Measurements from ENCODE around the gene PKP3. TPM values are rescaled to one million over a fixed set of nuclear protein-coding genes. Genes with fewer than 3 reads are reported as not detected.

The PKP3 gene
- polyA plus RNA-seq, 1 of the 3 experiments (the other 2 are of a cell fraction): 1.4 TPM

GRCh38 chr11:404551-405264 lies 10.7 kb downstream of the PKP3 start:
- peaks cover 7% of the 10 kb centered on the region; the same call in 1 of the 2 replicates for H3K27me3 ChIP-seq (ENCODE audit: insufficient read depth)
- no peak for DNase-seq
- no peak overlapping the region for H3K4me3 ChIP-seq (ENCODE audit: low read depth in 2 of 2, low read length in 1 of 2)
- H3K4me1 ChIP-seq (ENCODE audit: control insufficient read depth in 1 of 2, insufficient read depth in 2 of 2, low read depth in 1 of 2, low read length in 1 of 2): peaks cover 0 to 12% of the 10 kb centered on the region in 2 experiments; a peak in 1 of 4 replicates
- H3K27ac ChIP-seq (ENCODE audit: low read depth in 2 of 2, low read length in 1 of 2): no peak overlapping the region
- no peaks in the 10 kb centered on the region for H3K36me3 ChIP-seq (replicated peaks in 1 of 2; ENCODE audit: control insufficient read depth in 1 of 2, insufficient read depth in 2 of 2, low read length in 1 of 2)
- no peak overlapping the region for H3K9ac ChIP-seq
- no peak for TF ChIP-seq CTCF (IDR thresholded peaks at IDR 0.05)
- no peak overlapping the region for H3K4me2 ChIP-seq
- no peaks in the 10 kb centered on the region for H3K9me3 ChIP-seq
- H3F3A ChIP-seq (replicated peaks; ENCODE audit: insufficient read depth): no peaks in the 10 kb centered on the region
- POLR2A ChIA-PET: no interaction called here
- no peaks in the 10 kb centered on the region for H4K20me1 ChIP-seq (ENCODE audit: insufficient read depth)
- H3K79me2 ChIP-seq (ENCODE audit: insufficient read depth): no peaks in the 10 kb centered on the region
- WGBS (ENCODE audit: low lambda C conversion rate): 95% methylated on average over 13 of the region's 14 CpGs
- H3K9me2 ChIP-seq: no peaks in the 10 kb centered on the region
- CTCF ChIA-PET: interaction anchor here (5.9 to 6.6 kb wide), 2 partner anchors 8 to 45 kb away, joined by 31 to 77 read pairs; partner anchors contain the start of gene PTDSS2
- H2AFZ ChIP-seq (ENCODE audit: low read depth): no peak overlapping the region

GRCh38 chr11:405323-405953 lies 11.4 kb downstream of the PKP3 start:
- CTCF ChIA-PET: interaction anchor here (1.1 to 6.6 kb wide), 3 partner anchors 9 to 44 kb away, joined by 3 to 77 read pairs (median 31); partner anchors contain the start of gene PTDSS2
- 87% methylated on average over 12 of the region's 17 CpGs for WGBS (ENCODE audit: low lambda C conversion rate)
- peaks cover 0 to 19% of the 10 kb centered on the region in 2 experiments; a peak in 1 of 4 replicates for H3K4me1 ChIP-seq (ENCODE audit: control insufficient read depth in 1 of 2, insufficient read depth in 2 of 2, low read depth in 1 of 2, low read length in 1 of 2)
- POLR2A ChIA-PET: no interaction called here
- DNase-seq: no peak
- H3K27me3 ChIP-seq (ENCODE audit: insufficient read depth): no peaks in the 10 kb centered on the region
- TF ChIP-seq TCF12 (IDR thresholded peaks at IDR 0.05) (no peak), PBX3 (IDR thresholded peaks at IDR 0.05) (no peak), JUND (IDR thresholded peaks at IDR 0.05) (no peak), CHD2 (IDR thresholded peaks at IDR 0.05; ENCODE audit: low read length, partially characterized antibody) (no peak), CTCF (IDR thresholded peaks at IDR 0.05) (no peak), EP300 (IDR thresholded peaks at IDR 0.05; ENCODE audit: borderline replicate concordance in 1 of 2, low read depth in 1 of 2, low read length in 1 of 2) (no peak), MEF2A (IDR thresholded peaks at IDR 0.05; ENCODE audit: borderline replicate concordance, low read depth) (no peak), FOXM1 (IDR thresholded peaks at IDR 0.05; ENCODE audit: low read depth) (no peak)
- TF ChIP-seq, protein P1, sequence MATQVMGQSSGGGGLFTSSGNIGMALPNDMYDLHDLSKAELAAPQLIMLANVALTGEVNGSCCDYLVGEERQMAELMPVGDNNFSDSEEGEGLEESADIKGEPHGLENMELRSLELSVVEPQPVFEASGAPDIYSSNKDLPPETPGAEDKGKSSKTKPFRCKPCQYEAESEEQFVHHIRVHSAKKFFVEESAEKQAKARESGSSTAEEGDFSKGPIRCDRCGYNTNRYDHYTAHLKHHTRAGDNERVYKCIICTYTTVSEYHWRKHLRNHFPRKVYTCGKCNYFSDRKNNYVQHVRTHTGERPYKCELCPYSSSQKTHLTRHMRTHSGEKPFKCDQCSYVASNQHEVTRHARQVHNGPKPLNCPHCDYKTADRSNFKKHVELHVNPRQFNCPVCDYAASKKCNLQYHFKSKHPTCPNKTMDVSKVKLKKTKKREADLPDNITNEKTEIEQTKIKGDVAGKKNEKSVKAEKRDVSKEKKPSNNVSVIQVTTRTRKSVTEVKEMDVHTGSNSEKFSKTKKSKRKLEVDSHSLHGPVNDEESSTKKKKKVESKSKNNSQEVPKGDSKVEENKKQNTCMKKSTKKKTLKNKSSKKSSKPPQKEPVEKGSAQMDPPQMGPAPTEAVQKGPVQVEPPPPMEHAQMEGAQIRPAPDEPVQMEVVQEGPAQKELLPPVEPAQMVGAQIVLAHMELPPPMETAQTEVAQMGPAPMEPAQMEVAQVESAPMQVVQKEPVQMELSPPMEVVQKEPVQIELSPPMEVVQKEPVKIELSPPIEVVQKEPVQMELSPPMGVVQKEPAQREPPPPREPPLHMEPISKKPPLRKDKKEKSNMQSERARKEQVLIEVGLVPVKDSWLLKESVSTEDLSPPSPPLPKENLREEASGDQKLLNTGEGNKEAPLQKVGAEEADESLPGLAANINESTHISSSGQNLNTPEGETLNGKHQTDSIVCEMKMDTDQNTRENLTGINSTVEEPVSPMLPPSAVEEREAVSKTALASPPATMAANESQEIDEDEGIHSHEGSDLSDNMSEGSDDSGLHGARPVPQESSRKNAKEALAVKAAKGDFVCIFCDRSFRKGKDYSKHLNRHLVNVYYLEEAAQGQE (IDR thresholded peaks at IDR 0.05; ENCODE audit: low read depth, low read length): no peak
- no peak overlapping the region for H2AFZ ChIP-seq (ENCODE audit: low read depth)
- no peak overlapping the region for H3K4me3 ChIP-seq (ENCODE audit: low read depth in 2 of 2, low read length in 1 of 2)
- no peaks in the 10 kb centered on the region for H3F3A ChIP-seq (replicated peaks; ENCODE audit: insufficient read depth)
- no peak overlapping the region for H3K9ac ChIP-seq
- H3K9me3 ChIP-seq: no peaks in the 10 kb centered on the region
- no peaks in the 10 kb centered on the region for H3K79me2 ChIP-seq (ENCODE audit: insufficient read depth)
- H3K27ac ChIP-seq (ENCODE audit: low read depth in 2 of 2, low read length in 1 of 2): no peak overlapping the region
- no peaks in the 10 kb centered on the region for H3K36me3 ChIP-seq (replicated peaks in 1 of 2; ENCODE audit: control insufficient read depth in 1 of 2, insufficient read depth in 2 of 2, low read length in 1 of 2)
- H3K9me2 ChIP-seq: no peaks in the 10 kb centered on the region
- peak overlapping the region; percentile 98; the same call in 1 of the 2 replicates for H3K4me2 ChIP-seq
- no peaks in the 10 kb centered on the region for H4K20me1 ChIP-seq (ENCODE audit: insufficient read depth)
